Loucy (cell line): Measurements from ENCODE around the gene TNFRSF11A.

Source experiments
- EZH2phosphoT487 ChIP-seq: fragments of 200-600 bp; IDR thresholded peaks from 2 replicates; pipeline ENCODE4 v1.6.1; 2018; ENCODE audit warnings: antibody characterized with exemption, mild to moderate bottlenecking, moderate library complexity, borderline replicate concordance
- TF ChIP-seq, protein P1 (sequence below): fragments of 200-600 bp; sonication (generic); conservative IDR thresholded peaks from 2 replicates; pipeline ENCODE4 v1.5.1; 2014; ENCODE audit warnings: mild to moderate bottlenecking, antibody characterized with exemption, low read length

DNA sequence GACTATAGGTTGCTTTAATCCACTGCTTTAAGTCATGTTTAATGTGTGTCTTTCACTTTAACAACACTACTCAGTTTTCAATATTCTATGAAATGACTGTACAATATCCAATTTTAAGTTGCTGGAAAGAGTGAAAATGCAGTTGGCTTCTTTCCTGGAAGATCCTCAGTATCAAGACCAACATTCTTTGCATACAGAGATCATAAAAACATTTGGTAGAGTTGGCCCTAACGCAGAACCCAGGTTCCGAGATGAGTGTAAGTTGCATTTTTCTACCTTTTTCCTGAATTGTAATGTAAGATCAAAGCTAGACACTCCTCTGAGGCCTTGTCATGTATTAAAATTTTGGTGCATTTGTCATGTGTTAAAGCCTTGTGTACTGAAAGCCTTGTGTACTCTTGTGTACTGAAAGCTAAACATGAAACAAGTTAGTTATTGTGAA, 42.9 kb upstream of the TNFRSF11A start:
- TF ChIP-seq, protein P1, sequence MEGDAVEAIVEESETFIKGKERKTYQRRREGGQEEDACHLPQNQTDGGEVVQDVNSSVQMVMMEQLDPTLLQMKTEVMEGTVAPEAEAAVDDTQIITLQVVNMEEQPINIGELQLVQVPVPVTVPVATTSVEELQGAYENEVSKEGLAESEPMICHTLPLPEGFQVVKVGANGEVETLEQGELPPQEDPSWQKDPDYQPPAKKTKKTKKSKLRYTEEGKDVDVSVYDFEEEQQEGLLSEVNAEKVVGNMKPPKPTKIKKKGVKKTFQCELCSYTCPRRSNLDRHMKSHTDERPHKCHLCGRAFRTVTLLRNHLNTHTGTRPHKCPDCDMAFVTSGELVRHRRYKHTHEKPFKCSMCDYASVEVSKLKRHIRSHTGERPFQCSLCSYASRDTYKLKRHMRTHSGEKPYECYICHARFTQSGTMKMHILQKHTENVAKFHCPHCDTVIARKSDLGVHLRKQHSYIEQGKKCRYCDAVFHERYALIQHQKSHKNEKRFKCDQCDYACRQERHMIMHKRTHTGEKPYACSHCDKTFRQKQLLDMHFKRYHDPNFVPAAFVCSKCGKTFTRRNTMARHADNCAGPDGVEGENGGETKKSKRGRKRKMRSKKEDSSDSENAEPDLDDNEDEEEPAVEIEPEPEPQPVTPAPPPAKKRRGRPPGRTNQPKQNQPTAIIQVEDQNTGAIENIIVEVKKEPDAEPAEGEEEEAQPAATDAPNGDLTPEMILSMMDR: no peak
- TF ChIP-seq EZH2phosphoT487: no peak
